Left colon (tissue), 2 donors: ENCODE measurements around the gene EPS8. TPM values are rescaled to one million over a fixed set of nuclear protein-coding genes. Genes with fewer than 3 reads are reported as not detected.

Experiments
- ATAC-seq: fragments of 200-7000 bp; cut with Tn5 transposase; one replicate; pipeline ENCODE4 v1.9.1; 2020; ENCODE audit warnings: mild to moderate bottlenecking, moderate library complexity
- DNase-seq, 2 donors: peaks; one replicate each; pipeline ENCODE4 v3.0.0-alpha.2; 2020
- intact Hi-C, 2 donors: fragments of 100-400 bp; cut with DNase I in 1 of 2; cut with micrococcal nuclease in 1 of 2; formaldehyde crosslinking; loops; one replicate each; pipeline versions ENCODE4 v1.11.2 to v1.14.0; 2022; cut with DNase I, micrococcal nuclease
- total RNA-seq, 2 donors: library from RNA; stranded (reverse); fragmentation: NEBNext Ultra II Directional; extraction: Animal tissue kit (Norgen Biotek cat#: 25700); gene quantifications; one replicate each; pipeline ENCODE4 v1.2.1, GENCODE V29; 2021
- donor health status: DM: no; HTN: no; CAD: no.
- donor health status: DM: yes; HTN: yes; CAD: no.

The EPS8 gene
- total RNA-seq, 2 donors from 2014 or later, result 121 to 183 TPM

DNA sequence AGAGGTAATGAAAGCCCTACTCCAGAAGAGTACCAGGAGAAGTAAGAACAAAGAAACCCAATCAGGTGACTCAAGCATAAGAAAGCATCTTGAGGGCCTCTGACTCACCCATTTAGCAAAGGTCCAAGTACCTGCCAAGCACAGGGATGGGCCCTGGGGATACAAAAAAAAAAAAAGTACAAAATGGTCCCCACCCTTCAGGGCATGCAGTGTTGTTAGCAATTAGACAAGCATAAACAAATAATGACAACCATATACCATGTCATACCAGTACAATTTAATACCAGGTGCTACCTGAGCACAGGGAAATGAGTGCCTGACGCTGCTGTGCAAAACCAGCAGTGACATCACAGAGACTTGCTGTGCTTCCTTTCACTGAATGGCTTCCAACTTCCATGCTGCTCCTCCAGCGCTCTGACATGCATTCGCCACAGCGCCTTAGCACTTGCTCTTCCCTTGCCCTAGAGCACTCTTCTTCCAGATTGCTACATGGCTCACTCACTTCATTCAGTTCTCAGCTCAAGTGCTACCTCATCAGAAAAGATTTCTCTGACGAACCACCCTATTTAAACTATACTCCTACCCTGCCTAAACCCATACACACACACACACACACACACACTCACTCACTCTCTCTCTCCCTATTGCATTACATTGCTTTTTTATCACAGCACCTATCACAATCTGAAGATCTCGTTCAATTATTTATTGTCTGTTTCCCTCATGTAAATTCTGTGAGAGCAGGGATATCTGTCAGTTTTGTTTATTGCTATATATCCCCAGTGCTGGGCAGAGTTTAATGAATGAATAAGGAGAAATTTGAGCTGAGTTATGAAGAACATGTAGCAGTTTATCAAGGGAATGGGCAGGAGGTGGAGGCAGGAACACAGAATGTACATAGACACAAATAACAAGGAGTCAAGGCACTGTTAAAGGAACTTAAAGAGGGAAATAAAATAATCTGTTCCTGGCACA is 12.9 kb upstream of the EPS8 start:
- ATAC-seq, result peak; percentile 93
- intact Hi-C loops, result no loop called here
- no peak for DNase-seq

DNA sequence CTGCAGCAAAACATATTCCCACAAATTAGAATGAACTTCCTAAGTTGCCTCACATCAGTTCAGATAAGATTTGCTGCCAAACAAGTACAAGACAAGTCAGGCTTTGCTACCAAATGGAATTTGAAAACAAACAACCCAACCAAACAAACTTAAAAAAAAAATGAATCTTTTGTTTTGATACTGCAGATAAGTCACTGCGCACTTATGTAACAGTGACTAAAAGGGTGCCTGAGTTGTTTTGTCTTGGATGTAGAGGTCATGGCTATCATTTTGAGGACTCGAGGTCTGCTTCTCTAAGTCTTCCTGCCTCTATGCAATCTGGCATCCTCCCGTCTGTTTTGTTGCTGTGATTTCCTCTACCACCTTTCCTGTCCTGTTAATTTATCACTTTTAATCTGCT is 11.1 kb upstream of the EPS8 start:
- DNase-seq, result no peak
- no peak for ATAC-seq
- intact Hi-C loops, result no loop called here

DNA sequence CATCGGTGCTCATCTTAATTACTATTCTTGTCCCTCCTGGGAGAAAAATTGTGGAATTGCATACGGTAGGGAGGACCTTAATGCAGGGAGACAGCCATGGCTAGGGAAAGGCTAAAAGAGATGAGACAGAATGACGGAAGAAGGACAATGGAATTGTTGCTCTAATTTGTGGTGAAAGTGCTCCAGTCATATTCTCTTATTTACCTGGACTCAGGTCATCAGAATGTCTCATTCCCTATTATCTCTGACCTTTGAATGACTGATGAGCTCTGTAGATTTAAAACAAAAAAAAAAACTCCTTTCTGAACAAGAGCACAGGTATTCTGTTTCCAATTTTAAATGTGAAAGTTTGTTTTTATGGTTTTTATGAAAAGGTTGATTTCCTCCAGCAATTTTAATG is 8.6 kb upstream of the EPS8 start:
- ATAC-seq (no peak), DNase-seq (no peak)
- intact Hi-C loops, result no loop called here

DNA sequence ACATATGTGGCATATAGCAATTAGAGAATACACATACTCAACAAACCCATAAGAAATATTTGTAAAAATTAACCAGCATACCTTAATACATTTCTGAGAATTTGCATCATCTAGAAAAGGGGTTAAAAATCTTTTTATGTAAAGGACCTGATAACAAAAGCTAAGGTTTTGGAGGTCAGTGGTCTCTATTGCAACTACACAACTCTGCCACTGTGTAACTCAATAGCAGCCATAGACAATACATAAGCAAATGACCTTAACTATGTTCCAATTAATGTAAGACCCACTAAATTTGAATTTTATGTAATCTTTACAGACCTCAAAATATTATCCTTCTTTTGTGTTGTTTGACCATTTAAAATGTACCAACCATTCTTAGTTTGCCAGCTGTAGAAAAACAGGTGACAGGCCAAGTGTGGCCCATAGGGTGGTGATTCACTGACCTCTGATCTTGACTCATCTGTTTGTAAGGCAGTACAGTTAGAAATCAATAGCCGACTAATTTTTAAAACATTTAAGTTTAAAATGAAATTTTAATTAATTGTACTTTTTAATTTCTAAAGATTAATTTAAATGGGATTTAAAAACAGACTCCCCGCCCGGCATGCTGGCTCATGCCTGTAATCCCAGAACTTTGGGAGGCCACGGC is 7.4 kb upstream of the EPS8 start:
- ATAC-seq (no peak), DNase-seq (no peak)
- intact Hi-C loops, result no loop called here

DNA sequence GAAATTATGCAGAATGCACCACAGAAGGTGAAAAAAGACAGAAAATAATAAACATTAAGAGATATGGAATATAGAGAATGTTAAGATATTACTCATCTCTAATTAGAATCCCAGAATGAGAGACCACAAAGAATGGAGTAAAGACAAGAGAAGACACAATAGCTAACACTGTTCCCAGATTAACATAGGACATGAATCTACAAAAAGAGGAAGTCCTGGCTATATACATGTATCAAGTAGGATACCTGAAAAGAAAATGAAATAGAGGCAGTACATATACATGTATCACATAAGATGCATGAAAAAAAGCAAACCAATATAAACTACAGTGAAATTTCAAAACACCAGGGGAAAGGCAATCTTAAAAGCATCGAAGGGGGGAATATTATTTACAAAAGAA is 5.6 kb upstream of the EPS8 start:
- ATAC-seq (no peak), DNase-seq (no peak)
- intact Hi-C loops, result no loop called here

DNA sequence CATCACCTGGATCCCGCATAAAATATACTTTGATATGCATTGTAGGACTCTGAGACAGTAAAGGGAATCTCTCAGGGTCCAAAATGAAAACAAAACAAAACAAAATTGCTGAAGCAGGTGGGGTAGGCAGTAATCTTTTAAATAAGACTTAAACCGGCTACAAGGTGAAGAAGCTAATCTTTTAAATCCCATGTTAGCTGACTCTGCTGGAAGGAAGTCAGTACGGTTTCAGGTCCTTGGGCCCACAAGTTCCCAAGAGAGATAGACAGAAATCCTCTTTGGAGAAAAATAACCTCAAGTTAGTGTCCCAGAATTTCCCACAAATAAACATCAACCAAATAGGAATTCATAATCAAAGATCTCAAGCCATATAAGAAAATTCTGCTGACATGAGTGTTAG is 5.0 kb upstream of the EPS8 start:
- DNase-seq (no peak), ATAC-seq (no peak)
- intact Hi-C loops, result no loop called here

DNA sequence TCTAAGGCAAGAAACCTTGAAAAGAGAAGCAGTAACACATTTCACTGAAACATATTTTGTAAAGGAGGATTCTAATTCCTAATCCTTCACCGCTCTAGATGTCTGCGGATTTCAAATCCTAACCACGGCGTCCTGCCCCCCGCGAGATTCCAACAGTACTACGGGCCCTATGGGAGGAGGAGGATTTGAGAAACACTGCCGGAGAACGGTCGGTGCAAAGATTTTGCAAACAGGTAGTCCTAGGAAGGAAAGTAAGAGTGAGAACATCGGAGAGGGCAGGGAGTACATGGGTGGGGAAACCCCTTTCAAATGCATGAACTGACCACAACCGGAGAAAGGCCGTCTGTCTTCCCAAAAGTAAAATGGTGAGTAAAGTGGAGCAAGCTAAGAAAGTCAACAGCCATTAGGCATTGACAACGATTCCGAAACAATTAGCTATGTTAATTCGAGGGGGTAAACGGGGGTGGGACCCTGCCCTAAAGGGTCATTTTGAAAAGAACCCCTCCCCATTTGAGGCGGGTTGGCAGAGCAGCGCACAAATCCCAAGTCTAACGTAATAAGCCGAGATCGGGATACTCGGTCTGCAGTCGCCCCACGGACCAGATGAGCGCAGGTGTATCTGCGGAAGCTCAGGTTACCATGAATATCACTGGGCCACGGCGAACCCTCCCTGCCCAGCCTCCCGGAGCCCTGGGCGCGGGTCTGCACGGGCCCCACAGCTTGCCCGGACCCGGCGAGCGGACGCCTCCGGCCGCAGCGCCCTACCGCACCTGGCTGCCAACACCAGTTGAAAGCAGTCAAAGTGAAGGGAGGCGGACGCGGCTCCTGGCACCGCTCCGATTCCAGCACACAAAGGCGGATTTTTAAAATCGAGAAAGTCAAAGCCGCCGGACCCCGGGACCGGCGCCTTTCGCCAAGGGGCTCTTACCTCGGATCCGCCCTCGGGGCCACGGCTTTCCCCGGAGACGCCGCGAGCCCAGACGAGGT is 662 bp downstream of the EPS8 start:
- intact Hi-C loops, result no loop called here
- ATAC-seq (peak; percentile 50), DNase-seq (peak; percentile 40 to 67)

DNA sequence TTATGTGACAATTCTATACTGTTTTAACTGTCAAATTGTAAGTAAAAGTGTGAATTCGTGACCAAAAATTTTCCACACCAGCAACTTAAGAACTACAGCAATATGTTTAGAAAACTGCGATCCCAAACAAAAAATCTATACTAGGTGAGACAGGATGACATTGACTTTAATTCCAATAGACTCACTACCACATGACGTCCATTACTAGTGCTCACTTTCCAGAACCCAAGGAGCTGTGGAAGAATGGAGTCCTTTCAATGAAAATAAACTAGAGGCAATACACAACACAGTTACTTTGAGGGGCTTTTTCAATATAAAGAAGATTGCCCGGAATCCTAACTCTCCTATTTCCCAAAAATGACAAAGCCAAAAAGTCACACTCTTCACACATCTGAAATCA is 1.4 kb downstream of the EPS8 start:
- no peak for DNase-seq
- intact Hi-C loops, result no loop called here

DNA sequence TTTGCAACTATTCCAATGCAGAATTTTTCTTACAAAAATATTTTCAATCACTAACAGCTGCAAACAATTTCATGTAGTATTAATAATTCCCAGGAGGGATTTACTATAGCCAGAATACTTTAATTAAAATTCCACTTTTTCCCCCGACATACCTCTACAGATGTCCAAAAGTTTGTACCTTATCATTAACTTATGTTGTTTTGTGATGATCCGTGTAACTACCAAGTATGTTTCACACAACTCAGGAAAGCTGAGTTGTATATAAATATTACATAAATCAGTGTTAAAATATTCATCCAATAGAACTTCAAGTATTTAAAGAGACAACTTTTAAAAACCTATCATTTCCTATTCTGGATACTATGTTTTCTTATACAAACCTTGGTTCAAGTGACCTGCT is 2.4 kb downstream of the EPS8 start:
- ATAC-seq, result no peak
- intact Hi-C loops, result no loop called here
- no peak for DNase-seq

More for the DNA sequence above, 1.4 kb downstream of the EPS8 start:
- no peak for ATAC-seq

DNA sequence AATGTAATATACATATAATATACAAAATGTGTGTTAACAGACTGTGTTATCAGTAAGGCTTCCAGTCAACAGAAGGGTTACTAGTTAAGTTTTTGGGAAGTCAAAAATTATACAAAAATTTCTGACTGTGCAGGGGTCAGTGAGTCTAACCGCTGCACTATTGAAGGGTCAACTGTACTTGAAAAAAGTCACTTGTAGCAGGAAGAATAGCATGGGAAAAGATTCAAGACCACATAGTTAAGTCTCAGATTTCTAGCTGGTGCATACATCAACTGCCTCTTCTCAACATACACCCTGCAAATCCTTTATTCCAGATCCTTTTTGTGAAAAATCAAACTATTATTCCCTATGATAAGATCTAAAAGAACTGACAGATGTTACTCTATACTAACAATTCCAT is 5.9 kb downstream of the EPS8 start:
- no peak for DNase-seq
- intact Hi-C loops, result no loop called here
- ATAC-seq, result no peak

DNA sequence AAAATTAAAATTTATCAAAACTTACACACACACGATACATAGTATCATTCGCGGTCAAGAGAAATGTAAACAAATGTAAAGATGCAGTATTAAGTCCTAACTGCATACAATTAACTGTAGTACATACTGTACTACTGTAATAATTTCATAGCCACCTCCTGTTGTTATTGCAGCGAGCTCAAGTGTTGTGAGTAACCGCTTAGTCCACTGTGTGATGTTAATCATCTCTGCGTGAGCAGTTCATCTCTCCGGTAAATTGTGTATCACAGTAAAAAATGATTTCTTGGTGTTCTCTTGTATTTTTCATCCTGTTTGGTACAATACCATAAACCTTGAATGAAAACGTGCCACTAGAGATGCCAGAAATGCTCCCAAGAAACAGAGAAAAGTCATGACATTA is 6.5 kb downstream of the EPS8 start:
- DNase-seq, result no peak
- intact Hi-C loops, result no loop called here
- no peak for ATAC-seq

DNA sequence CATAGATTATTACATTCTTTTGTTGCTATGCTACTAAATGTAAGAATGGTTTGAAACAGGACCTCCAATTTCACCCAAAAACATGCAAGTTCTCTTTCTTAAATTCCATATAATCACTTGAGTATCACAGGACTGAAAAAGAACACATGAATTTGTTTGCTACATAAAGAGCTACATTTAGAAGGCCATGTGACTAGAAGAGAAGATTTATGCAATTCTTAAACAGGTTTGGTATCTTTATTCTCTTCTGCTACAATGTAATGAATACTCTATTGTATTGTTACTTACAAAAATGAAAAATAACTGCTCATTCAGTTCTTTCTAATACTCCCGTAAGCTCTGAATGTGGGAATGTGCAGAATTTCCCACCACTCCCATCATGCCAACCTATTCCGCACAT is 9.3 kb downstream of the EPS8 start:
- DNase-seq, result no peak
- ATAC-seq, result no peak
- intact Hi-C loops, result no loop called here

DNA sequence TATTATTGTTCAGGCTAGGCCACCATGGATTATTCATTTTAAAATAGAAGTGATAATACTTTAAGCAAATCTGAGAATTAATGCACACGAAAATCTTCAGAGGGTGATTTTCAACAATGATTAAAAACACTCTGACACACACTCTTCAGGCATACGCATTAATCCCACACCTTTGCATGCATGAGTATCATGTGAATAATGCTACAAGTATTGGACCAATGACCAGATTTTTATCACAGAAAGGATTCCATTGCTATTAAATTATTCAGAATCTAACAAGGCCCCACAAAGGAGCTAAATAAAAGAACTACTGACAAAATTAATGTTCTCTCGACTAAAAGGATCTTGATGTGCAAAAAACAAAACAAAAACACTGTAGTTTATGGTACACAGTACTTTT is 11.1 kb downstream of the EPS8 start:
- DNase-seq, result no peak
- intact Hi-C loops, result no loop called here
- ATAC-seq, result no peak

DNA sequence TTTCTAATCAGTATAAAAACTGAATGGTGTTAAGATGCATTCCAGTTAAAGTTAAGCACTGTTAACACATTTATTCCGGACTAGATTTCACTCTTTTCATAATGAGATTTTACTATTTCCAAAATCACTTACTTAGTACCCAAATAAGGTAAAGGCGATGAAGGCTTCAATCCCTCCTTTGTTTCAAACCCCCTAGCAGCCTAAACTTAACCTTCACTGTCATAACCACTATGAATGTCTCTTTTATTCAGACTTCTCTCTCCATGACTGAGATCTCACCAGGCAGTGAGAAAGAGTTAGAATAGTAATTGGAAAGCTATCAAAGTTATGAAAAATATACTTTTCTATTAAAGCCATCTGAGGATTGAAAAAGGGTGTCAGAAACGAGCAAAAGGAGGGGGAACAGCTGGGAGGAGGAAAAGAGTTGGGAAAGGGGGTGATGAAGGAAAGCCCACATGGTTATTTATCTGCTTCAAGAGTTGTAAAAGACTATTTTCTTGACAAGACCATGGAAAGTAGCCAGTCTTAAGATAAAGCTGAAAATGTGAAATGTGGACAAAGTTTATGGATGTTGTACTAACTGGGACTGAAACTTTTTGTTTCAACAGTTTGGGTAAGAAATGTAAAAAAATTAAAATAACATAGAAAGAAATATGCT is 11.7 kb downstream of the EPS8 start:
- DNase-seq (no peak), ATAC-seq (no peak)

DNA sequence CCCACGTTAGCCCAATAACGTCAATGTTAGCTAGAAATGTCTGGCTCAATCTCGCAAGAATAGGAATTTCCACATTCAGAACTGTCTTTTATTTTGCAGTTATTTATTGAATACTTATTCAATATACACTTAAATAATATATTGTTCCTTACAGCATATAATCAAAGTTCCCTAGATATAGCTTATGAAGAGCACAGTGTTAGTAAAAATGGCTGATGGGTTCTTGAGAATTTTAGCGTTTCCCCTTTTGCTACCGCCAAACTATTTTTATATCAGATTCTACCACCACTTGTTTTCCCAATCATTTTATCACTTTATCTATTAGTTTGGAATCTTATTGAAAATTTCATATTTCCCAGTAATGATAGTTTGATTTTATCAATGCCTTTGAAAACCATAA is 12.7 kb downstream of the EPS8 start:
- DNase-seq, result no peak
- intact Hi-C loops, result no loop called here
- no peak for ATAC-seq

More for the DNA sequence above, 11.7 kb downstream of the EPS8 start:
- intact Hi-C loops, result no loop called here

DNA sequence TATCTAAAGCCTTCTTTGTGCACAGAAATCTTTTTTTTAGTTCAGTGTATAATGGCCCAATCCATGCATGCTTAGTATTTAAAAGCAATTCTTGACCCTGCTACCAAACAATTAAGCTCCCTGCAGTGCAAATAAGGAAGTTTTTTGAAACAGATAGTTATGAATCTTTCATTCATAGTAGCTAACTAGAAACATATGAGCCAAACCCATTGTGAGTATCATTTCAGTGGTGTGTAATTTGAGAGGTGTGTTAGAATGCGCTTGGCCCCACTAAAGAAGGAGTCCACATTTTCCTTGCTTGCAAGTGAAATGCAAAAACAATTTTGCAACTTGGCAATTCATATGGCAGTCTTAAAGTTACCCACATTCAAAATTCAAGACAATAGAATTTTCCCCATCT is 14.4 kb downstream of the EPS8 start:
- intact Hi-C loops, result no loop called here
- ATAC-seq (peak; percentile 49), DNase-seq (no peak)

DNA sequence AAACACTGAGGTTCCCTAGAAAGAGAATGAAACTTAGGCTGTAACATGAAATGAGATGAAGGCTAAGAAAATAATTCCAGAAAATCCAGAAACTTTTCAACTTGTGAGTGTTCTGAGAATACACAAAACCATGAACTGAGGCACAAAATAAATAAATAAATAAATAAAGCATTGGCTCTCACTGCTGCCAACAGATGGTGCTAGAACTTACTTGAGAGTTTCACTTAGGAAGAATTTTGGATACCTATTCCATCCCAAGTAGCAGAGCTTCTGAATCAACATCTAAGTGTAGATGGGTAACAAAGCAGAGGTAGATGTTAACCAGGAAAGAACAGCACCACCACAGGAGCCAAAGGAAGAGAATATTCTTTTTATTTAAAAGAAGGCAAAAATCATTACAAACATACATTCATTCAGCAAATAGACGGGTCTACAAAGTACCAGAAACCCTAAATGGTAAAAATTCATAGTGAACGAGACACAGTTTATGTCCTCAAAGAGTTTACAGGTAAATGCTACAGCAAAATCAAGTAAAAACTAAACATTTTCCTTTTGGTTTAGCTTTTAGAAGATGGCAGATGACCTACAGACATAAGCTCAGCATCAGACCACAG is 16.7 kb downstream of the EPS8 start:
- ATAC-seq, result peak; percentile 38
- no peak for DNase-seq
- intact Hi-C loops, result no loop called here

DNA sequence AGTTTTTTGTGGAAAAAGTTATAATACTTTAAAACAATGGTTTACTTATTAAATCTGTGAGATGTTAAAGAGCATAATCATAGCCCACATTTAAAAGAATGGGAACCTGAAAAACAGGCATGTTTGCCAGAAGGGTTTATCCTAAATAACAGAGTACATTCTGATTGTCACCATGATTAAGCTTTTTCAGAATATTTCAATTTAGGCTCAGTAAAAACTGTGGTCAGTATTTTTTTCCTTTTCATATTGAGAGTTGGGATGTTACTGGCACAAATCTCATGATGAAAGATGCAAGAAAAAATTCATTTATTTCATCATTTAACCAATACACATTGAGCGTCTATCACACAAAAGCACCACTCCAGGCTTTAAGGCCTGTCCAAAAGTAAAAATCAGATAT is 18.6 kb downstream of the EPS8 start:
- intact Hi-C loops, result no loop called here
- no peak for DNase-seq
- no peak for ATAC-seq
